ENCODE measurements around the gene HOXB8.

The HOXB8 gene

GRCh38 chr17:48570325-48571023, 44.6 kb downstream of the HOXB8 start:
- ChIA-PET POLR2A (interaction anchor here (0.5 to 2.1 kb wide), 7 partner anchors 17 to 71 kb away, joined by 3 to 10 read pairs (median 4); partner anchors contain the start of gene HOXB9), CTCF (no interaction called here)
- no peak for DNase-seq (ENCODE audit: extremely low spot score)
- no peak for TF ChIP-seq ELF4 (IDR thresholded peaks at IDR 0.05)
- no peak for TF ChIP-seq NFRKB (IDR thresholded peaks at IDR 0.05)
- no peak for TF ChIP-seq FOXA1 (IDR thresholded peaks at IDR 0.05)
- no peak for TF ChIP-seq FOXM1 (IDR thresholded peaks at IDR 0.05; ENCODE audit: borderline replicate concordance)
- no peak for TF ChIP-seq SP1 (IDR thresholded peaks at IDR 0.05)
- no peak for TF ChIP-seq ARNT (IDR thresholded peaks at IDR 0.05)
- TF ChIP-seq L3MBTL2 (conservative IDR thresholded peaks at IDR 0.05) = no peak

GRCh38 chr17:48569674-48570324, 45.3 kb downstream of the HOXB8 start:
- ChIA-PET POLR2A (interaction anchor here (0.5 to 2.1 kb wide), 8 partner anchors 10 to 70 kb away, joined by 3 to 10 read pairs (median 4); partner anchors contain the start of gene HOXB9), CTCF (interaction anchor here (0.5 to 1.2 kb wide), 2 partner anchors 17 to 51 kb away, joined by 3 to 5 read pairs; no protein-coding TSS in a partner anchor)
- no peak for DNase-seq (ENCODE audit: extremely low spot score)
- no peak for TF ChIP-seq TARDBP (IDR thresholded peaks at IDR 0.05)
- no peak for TF ChIP-seq ELF4 (IDR thresholded peaks at IDR 0.05)
- no peak for TF ChIP-seq ZNF384 (IDR thresholded peaks at IDR 0.05)
- TF ChIP-seq NFRKB (IDR thresholded peaks at IDR 0.05) = no peak
- no peak for TF ChIP-seq HDGF (IDR thresholded peaks at IDR 0.05; ENCODE audit: borderline replicate concordance)
- TF ChIP-seq FOXK2 (IDR thresholded peaks at IDR 0.05) = no peak
- TF ChIP-seq LEF1 (IDR thresholded peaks at IDR 0.05; ENCODE audit: borderline replicate concordance) = no peak
- no peak for TF ChIP-seq PKNOX1 (IDR thresholded peaks at IDR 0.05)
- TF ChIP-seq FOXA1 (IDR thresholded peaks at IDR 0.05) = no peak
- TF ChIP-seq CTBP1 (IDR thresholded peaks at IDR 0.05; ENCODE audit: borderline replicate concordance) = no peak

GRCh38 chr17:48569240-48569582, 45.9 kb downstream of the HOXB8 start:
- no peak for DNase-seq (ENCODE audit: extremely low spot score)
- TF ChIP-seq CTBP1 (IDR thresholded peaks at IDR 0.05; ENCODE audit: borderline replicate concordance) = no peak
- no peak for TF ChIP-seq LEF1 (IDR thresholded peaks at IDR 0.05; ENCODE audit: borderline replicate concordance)
- no peak for TF ChIP-seq TARDBP (IDR thresholded peaks at IDR 0.05)
- no peak for TF ChIP-seq ELF4 (IDR thresholded peaks at IDR 0.05)
- TF ChIP-seq BHLHE40 (IDR thresholded peaks at IDR 0.05; ENCODE audit: borderline replicate concordance) = no peak
- TF ChIP-seq FOXM1 (IDR thresholded peaks at IDR 0.05; ENCODE audit: borderline replicate concordance) = no peak
- ChIA-PET POLR2A (interaction anchor here (0.8 to 2.1 kb wide), 4 partner anchors 10 to 27 kb away, joined by 3 to 10 read pairs (median 6); no protein-coding TSS in a partner anchor), CTCF (interaction anchor here (0.5 to 1.2 kb wide), 2 partner anchors 18 to 50 kb away, joined by 3 to 5 read pairs; no protein-coding TSS in a partner anchor)

- ChIA-PET POLR2A (interaction anchor here (0.8 to 3.0 kb wide), 4 partner anchors 11 to 20 kb away, joined by 3 to 12 read pairs (median 8); no protein-coding TSS in a partner anchor), CTCF (interaction anchor here (0.5 to 1.2 kb wide), 4 partner anchors 14 to 685 kb away, joined by 3 to 5 read pairs (median 3); no protein-coding TSS in a partner anchor)
- DNase-seq (ENCODE audit: extremely low spot score) = no peak
- no peak for TF ChIP-seq L3MBTL2 (conservative IDR thresholded peaks at IDR 0.05)
- no peak for TF ChIP-seq SUZ12 (IDR thresholded peaks at IDR 0.05)
- TF ChIP-seq PKNOX1 (IDR thresholded peaks at IDR 0.05) = peak; percentile 99
- no peak for TF ChIP-seq ZNF384 (IDR thresholded peaks at IDR 0.05)
- TF ChIP-seq FOXA1 (IDR thresholded peaks at IDR 0.05) = no peak
- TF ChIP-seq ELF4 (IDR thresholded peaks at IDR 0.05) = no peak
- TF ChIP-seq TARDBP (IDR thresholded peaks at IDR 0.05) = peak; percentile 26; the same call in 1 of the 2 replicates
- TF ChIP-seq ARNT (IDR thresholded peaks at IDR 0.05) = peak; percentile 93
- TF ChIP-seq BHLHE40 (IDR thresholded peaks at IDR 0.05; ENCODE audit: borderline replicate concordance) = no peak
- no peak for TF ChIP-seq SP1 (IDR thresholded peaks at IDR 0.05)
- peak; percentile 98 for TF ChIP-seq CTBP1 (IDR thresholded peaks at IDR 0.05; ENCODE audit: borderline replicate concordance)
- no peak for TF ChIP-seq NFRKB (IDR thresholded peaks at IDR 0.05)
Observed at GRCh38 chr17:48568499-48569239, 46.4 kb downstream of the HOXB8 start.

GRCh38 chr17:48567646-48568354, 47.3 kb downstream of the HOXB8 start:
- POLR2A ChIA-PET = interaction anchor here (0.8 to 3.0 kb wide), 5 partner anchors 9 to 21 kb away, joined by 3 to 12 read pairs (median 5); no protein-coding TSS in a partner anchor
- TF ChIP-seq BHLHE40 (IDR thresholded peaks at IDR 0.05; ENCODE audit: borderline replicate concordance) (no peak), TARDBP (IDR thresholded peaks at IDR 0.05) (no peak), NFRKB (IDR thresholded peaks at IDR 0.05) (no peak), HDGF (IDR thresholded peaks at IDR 0.05; ENCODE audit: borderline replicate concordance) (no peak), FOXM1 (IDR thresholded peaks at IDR 0.05; ENCODE audit: borderline replicate concordance) (no peak), SUZ12 (IDR thresholded peaks at IDR 0.05) (no peak), ZNF384 (IDR thresholded peaks at IDR 0.05) (no peak), ELF4 (IDR thresholded peaks at IDR 0.05) (no peak), PKNOX1 (IDR thresholded peaks at IDR 0.05) (no peak), L3MBTL2 (conservative IDR thresholded peaks at IDR 0.05) (no peak), SP1 (IDR thresholded peaks at IDR 0.05) (no peak), LEF1 (IDR thresholded peaks at IDR 0.05; ENCODE audit: borderline replicate concordance) (no peak), ARNT (IDR thresholded peaks at IDR 0.05) (no peak), FOXK2 (IDR thresholded peaks at IDR 0.05) (no peak), CTBP1 (IDR thresholded peaks at IDR 0.05; ENCODE audit: borderline replicate concordance) (no peak), FOXA1 (IDR thresholded peaks at IDR 0.05) (no peak)
- CTCF ChIA-PET = interaction anchor here (0.5 to 1.8 kb wide), 4 partner anchors 13 to 686 kb away, joined by 3 to 8 read pairs (median 3); no protein-coding TSS in a partner anchor
- no peak for DNase-seq (ENCODE audit: extremely low spot score)
